GM19043 (cell line): ENCODE data around the gene LIME1.

Source experiments
- ATAC-seq: cut with Tn5 transposase; IDR thresholded peaks from one replicate; pipeline ENCODE4 v1.9.1; 2021; ENCODE audit warnings: low read depth; ENCODE audit not compliant: unreplicated experiment

The LIME1 gene

DNA sequence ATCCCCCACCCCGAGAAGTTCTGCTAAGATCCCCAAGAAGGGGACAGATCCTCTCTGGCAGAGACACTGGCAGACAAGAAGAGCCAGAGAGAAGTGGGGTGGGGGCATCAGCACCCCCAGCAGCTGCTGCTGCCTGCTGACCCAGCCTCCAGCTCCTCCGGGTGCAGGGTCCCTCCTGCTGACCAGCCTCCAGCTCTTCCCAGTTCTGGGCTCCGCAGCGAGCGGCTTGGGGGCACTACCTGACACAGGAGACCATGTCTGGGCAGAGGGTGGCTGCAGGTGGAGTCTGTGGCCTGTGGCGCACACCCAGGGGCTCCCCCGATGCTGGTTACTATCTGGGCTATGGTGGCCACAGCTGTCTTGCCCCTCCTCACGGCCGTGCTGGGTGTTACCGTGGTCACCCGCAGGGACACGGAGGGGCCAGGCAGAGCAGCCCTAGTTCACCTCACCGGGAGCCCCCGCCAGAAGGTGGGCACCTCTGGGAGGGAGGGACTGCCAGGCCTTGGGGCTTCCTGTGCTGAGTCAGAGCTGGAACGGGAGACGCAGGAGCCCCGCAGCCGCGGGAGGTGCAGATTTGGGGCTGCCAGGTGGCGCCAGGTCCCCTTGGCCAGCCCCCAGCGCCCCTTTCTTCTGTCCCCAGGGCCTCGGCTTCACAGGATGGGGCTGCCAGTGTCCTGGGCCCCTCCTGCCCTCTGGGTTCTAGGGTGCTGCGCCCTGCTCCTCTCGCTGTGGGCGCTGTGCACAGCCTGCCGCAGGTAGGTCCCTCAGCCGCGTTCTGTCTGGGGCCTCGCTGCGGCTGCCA, 630 bp downstream of the LIME1 start:
- no peak for ATAC-seq

DNA sequence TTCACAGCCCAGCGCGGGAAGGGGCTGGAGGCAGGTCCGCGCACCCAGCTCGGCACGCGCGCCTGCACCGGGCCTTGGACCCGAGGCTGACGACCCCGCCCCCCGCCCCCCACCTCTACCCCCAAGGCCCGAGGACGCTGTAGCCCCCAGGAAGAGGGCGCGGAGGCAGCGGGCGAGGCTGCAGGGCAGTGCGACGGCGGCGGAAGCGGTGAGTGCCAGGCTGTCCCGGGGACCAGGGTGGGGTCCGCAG, 1.2 kb downstream of the LIME1 start:
- no peak for ATAC-seq

- ATAC-seq = no peak
Observed at GRCh38 chr20:63737945-63738686, 1.7 kb downstream of the LIME1 start.

DNA sequence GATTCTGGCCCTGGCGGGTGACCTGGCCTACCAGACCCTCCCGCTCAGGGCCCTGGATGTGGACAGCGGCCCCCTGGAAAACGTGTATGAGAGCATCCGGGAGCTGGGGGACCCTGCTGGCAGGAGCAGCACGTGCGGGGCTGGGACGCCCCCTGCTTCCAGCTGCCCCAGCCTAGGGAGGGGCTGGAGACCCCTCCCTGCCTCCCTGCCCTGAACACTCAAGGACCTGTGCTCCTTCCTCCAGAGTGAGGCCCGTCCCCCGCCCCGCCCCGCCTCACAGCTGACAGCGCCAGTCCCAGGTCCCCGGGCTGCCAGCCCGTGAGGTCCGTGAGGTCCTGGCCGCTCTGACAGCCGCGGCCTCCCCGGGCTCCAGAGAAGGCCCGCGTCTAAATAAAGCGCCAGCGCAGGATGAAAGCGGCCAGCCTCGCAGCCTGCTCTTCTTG, 2.2 kb downstream of the LIME1 start:
- no peak for ATAC-seq

- ATAC-seq = no peak
Observed at GRCh38 chr20:63739130-63740069, 2.9 kb downstream of the LIME1 start, which contains the start of gene SLC2A4RG. Gene SLC2A4RG (plus strand): TSS chr20:63739776. CDS start chr20:63739913, 137 bp downstream.

DNA sequence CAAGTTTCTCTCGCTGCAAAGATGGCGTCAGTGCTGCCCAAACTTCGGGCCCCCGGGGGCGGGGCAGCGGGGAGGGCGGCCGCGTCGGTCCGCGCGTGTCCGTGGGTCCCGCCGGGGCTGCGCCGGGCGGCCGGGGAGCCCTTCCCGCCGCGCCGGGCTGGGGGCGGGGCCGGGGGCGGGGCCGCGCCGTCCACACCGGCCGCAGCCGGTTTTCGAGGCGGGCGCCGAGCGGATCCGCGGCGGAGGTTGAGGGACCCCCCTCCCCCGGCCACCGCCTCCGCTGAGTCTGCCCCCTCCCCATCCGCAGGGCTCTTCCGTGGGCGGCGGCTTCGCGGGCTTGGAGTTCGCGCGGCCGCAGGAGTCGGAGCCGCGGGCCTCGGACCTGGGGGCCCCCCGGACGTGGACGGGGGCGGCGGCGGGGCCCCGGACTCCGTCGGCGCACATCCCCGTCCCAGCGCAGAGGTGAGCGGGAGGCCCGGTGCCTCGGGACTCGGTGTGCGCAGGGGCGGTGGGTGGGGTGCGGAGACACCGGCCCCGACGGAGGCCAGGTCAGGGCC, 3.7 kb downstream of the LIME1 start:
- ATAC-seq = no peak

- ATAC-seq = no peak
Observed at GRCh38 chr20:63740627-63741353, 4.3 kb downstream of the LIME1 start.

GRCh38 chr20:63741354-63741675, 4.9 kb downstream of the LIME1 start:
- ATAC-seq = no peak

GRCh38 chr20:63741676-63742380, 5.4 kb downstream of the LIME1 start:
- ATAC-seq = no peak

DNA sequence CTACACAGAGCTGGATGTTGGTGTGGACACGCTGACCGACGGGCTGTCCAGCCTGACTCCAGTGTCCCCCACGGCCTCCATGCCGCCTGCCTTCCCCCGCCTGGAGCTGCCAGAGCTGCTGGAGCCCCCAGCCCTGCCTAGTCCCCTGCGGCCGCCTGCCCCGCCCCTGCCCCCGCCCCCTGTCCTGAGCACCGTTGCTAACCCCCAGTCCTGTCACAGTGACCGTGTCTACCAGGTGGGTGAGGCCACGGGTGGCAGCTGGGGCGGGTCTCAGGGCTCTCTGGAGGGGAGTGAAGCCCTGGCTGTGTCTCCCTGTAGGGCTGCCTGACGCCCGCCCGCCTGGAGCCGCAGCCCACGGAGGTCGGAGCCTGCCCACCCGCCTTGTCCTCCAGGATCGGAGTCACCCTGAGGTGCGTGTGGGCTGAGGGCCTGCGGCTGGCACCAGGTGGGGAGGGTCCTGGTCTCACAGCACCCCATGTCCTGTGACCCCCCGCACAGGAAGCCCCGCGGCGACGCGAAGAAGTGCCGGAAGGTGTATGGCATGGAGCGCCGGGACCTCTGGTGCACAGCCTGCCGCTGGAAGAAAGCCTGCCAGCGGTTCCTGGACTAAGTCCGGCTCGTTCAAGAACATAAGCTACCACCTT, 6.0 kb downstream of the LIME1 start:
- no peak for ATAC-seq

DNA sequence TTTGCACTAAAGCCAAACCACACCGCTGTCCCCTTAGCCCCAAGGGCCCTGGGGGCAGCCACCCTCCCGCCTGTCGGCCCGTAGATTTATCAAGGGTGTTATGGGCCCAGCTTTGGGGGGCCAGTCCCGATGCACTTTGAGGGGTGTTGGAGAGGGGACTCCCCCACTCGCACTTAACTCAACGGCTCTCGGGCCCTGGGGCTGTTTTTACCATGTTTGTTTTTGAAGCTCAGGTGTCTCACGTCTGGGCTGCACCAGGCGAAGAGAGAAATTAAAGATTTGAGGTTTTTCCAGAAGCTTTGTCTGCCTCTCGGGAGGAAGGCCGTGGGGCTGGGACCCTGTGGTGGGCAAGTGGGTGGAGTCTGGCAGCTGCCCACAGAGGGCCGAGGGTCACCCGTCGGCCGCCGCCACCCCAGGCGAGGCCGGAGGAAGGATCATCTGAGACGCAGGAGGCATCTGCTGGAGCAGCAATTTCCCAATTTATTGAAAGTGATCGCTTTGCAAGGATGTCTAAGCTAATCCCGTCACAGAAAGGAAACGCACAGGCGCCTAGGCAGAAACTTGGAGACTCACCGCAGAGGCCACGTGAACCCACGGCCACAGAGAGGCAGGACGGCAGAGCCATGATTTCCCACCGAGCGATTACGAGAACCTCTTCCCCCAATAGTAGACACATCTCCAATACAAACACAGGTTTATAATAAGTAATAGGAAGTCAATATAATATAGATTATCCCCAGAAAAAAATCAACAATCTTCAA, 6.9 kb downstream of the LIME1 start:
- ATAC-seq = no peak

- no peak for ATAC-seq
Observed at GRCh38 chr20:63744158-63744557, 7.7 kb downstream of the LIME1 start.

GRCh38 chr20:63744574-63745423, 8.3 kb downstream of the LIME1 start:
- no peak for ATAC-seq

DNA sequence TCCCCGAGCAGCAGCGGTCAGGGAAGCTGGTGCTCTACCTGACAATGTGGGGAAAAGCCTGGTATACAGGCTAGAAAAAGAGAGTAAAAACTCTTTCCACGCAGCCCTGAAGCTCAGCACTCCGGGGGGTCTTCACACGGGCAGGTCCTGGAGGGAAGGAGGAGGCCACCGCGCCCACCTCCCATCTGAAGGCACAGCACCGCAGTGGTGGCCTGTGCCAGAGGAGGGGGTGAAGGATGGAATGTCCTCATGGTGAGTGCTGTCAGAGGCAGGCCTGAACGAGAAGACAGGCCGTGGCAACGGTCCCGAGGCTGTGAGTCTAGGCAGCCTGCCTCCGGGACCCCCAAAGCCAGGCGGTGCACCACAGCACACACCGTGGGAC, 9.0 kb downstream of the LIME1 start:
- no peak for ATAC-seq

- no peak for ATAC-seq
Observed at GRCh38 chr20:63745961-63746731, 9.7 kb downstream of the LIME1 start.

- no peak for ATAC-seq
Observed at GRCh38 chr20:63746751-63747315, 10.4 kb downstream of the LIME1 start.
